EH (cell line): ENCODE measurements around the gene LRRC19.

Experiments used
- DNase-seq: peaks from one replicate; pipeline ENCODE4 v3.0.0-alpha.2; 2015; ENCODE audit warnings: low read depth

The LRRC19 gene

DNA sequence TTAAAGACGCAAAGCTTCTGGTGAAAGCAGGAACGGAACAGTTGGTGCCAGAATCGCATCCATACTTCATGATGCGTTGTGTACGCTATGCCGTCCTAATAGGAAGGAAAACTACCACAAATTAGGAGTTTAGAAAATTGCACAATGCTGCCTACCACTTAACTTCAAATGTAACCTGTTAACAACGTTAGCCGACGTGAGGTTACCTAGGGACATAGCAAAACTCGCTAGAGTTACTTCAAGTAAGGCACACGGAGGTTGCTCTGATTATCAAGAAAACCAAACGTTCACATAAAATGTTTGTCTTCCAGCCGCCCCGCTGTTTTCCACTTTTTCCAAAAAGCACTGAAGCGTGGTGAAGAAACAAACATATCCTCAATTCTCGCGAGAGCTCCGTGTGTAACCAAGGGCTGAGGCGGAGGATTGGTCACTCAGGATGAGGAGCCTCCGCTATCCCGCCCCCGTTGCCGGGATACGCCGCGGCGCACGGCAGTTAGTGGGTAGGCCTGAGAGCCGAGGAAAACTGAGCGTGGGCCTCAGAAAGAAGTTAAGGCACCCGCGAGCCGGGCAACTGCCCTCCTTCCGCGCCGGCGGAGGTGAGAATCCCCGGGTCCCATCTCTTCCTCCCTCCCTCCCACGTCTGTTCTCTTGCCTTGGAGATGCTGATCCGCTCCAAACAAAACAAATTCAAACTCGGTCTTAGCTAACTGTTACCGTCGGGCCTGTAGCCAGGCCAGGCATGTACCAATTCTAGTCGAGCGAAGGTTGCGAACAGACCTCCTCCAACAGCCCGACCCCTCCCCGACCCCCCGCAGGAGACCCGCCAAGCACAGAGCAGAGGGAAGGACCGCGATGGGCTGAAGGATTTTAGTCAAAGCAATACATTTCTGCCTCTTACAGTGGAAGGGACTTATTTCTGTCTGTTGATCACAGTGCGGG is 49.3 kb downstream of the LRRC19 start, which contains the start of gene IFT74:
Gene IFT74, plus strand, starts transcription at position 492 of the 939 bp plus-strand sequence. CDS start 5,556 bp downstream, outside the sequence.
- DNase-seq, result peak; percentile 99

- DNase-seq, result peak; percentile 36
Measured at GRCh38 chr9:26955222-26955903, 50.1 kb downstream of the LRRC19 start.

- DNase-seq, result no peak
Measured at GRCh38 chr9:26954050-26954508, 51.4 kb downstream of the LRRC19 start.

DNA sequence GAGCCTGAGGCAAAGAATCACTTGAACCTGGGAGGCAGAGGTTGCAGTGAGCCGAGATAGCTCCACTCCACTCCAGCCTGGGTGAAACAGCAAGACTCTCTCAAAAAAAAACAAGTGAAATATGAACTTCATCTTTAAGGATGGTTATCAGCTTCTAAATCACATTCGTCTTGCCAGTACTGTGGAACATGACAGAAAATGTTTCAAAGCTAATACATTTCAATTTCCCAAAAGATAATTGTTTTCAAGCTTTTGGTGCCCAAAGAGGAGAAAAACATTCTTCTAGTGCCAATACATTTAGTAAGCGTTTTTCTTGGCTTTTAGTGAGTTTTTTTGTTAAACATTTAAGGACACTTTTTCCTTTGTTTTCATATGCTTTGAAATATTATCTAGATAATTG is 53.7 kb downstream of the LRRC19 start:
- peak; percentile 15 for DNase-seq

- no peak for DNase-seq
Measured at GRCh38 chr9:26950521-26950920, 55.0 kb downstream of the LRRC19 start.

DNA sequence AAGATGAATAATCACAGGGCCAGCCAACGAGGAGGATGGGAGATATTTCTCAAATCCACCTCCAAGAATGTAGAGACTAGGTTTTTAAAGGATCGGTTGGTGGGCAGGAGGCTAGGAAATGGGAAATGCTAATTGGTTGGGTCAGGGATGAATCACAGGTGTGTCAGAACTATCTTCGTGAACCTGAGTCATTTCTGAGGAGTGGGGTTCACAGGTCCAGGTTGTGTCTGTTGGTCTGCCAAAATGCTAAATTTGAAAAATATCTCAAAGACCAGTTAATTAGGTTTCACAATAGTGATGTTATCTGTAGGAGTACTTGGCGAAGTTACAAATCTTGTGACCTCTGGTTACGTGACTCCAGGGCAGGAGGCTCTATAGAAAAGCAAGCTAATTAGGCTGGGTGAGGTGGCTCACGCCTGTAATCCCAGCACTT is 55.8 kb downstream of the LRRC19 start:
- DNase-seq, result no peak

DNA sequence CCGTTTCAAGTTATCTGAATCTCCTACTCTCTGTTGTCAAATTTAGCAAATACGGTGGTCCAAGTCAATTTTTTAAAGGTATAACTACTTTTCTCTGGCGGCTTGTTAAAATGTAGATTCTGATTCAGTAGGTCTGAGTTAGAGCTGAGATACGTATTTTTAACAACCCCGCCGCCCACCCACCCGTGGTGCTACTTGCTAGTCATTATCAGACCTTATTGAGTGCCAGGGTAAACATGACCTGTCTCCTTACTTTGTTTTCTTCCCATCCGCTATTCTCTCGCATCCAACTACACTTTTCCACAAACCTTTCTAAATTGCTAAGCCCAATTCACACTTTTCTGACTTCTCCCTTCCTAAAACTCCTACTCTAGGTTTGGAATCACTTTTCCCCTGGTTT is 57.7 kb downstream of the LRRC19 start:
- no peak for DNase-seq

DNA sequence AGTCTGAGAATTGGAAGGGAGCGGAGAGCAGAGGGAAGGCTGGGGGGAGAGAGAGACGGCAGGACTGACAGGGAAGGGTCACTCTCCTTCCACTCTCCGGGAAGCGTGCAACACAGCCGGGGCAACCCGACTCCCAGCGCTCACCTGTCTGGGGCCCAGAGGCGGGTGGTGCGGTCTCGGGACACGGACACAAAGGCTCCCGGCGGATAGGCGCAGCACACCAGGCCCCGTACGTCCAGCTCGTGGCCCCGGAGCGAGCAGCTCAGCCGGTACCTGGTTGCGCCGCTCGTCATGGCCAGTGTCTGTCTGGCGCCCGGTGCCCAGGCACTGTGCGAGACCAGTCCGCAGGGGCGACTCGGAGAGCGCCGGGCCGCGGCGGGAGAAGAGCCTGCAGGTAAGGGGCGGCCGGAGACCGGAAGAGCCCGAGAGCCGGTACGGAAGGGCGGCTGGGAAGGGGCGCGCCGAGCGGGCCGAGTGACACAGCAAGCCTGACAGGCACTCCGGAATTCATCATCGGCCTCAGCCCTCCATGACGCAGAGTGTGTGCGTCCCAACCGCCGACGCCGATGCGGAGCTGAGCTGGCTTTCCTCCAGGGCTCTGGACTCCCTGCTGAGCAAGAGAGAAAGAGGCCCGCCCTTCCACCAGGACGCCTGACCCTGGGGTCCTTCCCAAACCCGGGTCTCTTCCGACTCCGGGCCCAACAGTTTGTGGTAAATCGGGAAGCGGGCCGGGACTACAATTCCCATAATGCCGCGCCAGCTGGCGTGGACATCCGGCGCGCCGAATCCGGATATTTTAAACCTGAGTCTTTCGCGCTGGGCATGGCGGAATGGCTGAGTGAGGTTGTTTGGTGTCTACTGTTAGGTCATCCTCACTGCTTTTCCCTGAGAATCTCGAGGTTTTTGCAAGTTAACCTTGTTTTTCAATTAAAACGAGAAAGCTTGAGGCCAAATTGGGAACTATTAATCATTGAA is 58.4 kb downstream of the LRRC19 start, which contains the start of gene PLAA:
Gene PLAA, minus strand, starts transcription at position 490 of the 975 bp plus-strand sequence. Its CDS starts 197 bp downstream, at position 293.
- DNase-seq, result peak; percentile 93

GRCh38 chr9:26945591-26945990 is 59.9 kb downstream of the LRRC19 start:
- DNase-seq, result no peak
